Measurements from ENCODE around the gene S100A7.
A peak's percentile ranks its signal among the peaks of the same experiment; 100 is the strongest.

The S100A7 gene

GRCh38 chr1:153503766-153504165 lies 43.3 kb upstream of the S100A7 start:
- no peak for TF ChIP-seq CTCF (IDR thresholded peaks at IDR 0.05; ENCODE audit: low read depth, low read length)
- no peak overlapping the region for H3K4me3 ChIP-seq (ENCODE audit: low read depth, low read length)

GRCh38 chr1:153498746-153499145 lies 38.3 kb upstream of the S100A7 start:
- H3K4me3 ChIP-seq (ENCODE audit: low read depth, low read length), result no peak overlapping the region
- TF ChIP-seq CTCF (IDR thresholded peaks at IDR 0.05; ENCODE audit: low read depth, low read length), result no peak

- no peak overlapping the region for H3K4me3 ChIP-seq (ENCODE audit: low read depth, low read length)
- TF ChIP-seq CTCF (IDR thresholded peaks at IDR 0.05; ENCODE audit: low read depth, low read length), result no peak
Measured at GRCh38 chr1:153495536-153495935, 35.1 kb upstream of the S100A7 start.

- no peak overlapping the region for H3K4me3 ChIP-seq (ENCODE audit: low read depth, low read length)
- TF ChIP-seq CTCF (IDR thresholded peaks at IDR 0.05; ENCODE audit: low read depth, low read length), result peak; percentile 85
Measured at GRCh38 chr1:153494976-153495535, 34.6 kb upstream of the S100A7 start.

GRCh38 chr1:153493343-153493960 lies 33.0 kb upstream of the S100A7 start:
- no peak for TF ChIP-seq CTCF (IDR thresholded peaks at IDR 0.05; ENCODE audit: low read depth, low read length)
- H3K4me3 ChIP-seq (ENCODE audit: low read depth, low read length), result no peak overlapping the region

GRCh38 chr1:153490272-153491051 lies 30.0 kb upstream of the S100A7 start:
- no peak overlapping the region for H3K4me3 ChIP-seq (ENCODE audit: low read depth, low read length)
- no peak for TF ChIP-seq CTCF (IDR thresholded peaks at IDR 0.05; ENCODE audit: low read depth, low read length)

GRCh38 chr1:153488731-153489130 lies 28.3 kb upstream of the S100A7 start:
- TF ChIP-seq CTCF (IDR thresholded peaks at IDR 0.05; ENCODE audit: low read depth, low read length), result no peak
- H3K4me3 ChIP-seq (ENCODE audit: low read depth, low read length), result no peak overlapping the region
